ENCODE data around the gene PKLR. TPM values are rescaled to one million over a fixed set of nuclear protein-coding genes. Genes with fewer than 3 reads are reported as not detected.

The PKLR gene
- total and polyA plus RNA-seq, 4 donors, result 10.4 to 56.1 (median 40.6) TPM

DNA sequence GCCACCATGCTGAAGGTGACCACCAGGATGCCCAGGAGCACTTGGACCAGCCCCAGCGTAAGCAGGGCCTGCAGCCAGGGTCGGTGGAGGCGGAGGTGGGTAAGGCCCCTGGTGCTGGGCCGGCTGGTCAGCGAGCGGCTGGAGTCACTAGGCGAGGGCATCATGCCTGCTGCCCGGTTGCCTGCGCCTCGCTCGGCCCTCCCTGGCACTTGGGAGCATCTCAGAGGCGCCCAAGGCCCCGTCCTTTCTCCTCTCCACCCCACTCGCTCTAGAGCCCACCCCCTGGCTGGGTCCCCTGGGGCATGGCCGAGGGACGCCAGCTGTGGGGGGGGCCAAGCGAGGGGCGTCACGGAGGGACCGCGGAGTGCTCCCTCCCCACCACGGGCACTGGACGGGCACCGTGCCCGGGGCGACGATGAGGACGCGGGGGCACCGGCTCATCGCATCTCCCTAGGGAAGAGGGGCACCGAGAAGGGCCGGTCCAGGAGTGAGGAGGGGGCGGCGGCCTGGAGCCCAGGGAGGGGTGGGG is 46.5 kb downstream of the PKLR start:
- H3K27ac ChIP-seq (ENCODE audit: low read depth in 1 of 2, low read length in 2 of 2), result peak overlapping the region; percentile 82
- peaks cover 0 to 10% (median 2%) of the 10 kb centered on the region in 4 donors for H3K36me3 ChIP-seq (ENCODE audit: control insufficient read depth in 4 of 4, insufficient read depth in 3 of 4, low read depth in 1 of 4, low read length in 3 of 4)
- no peak for DNase-seq (ENCODE audit: low spot score)
- H3K9me3 ChIP-seq (ENCODE audit: control insufficient read depth in 4 of 4, low read length in 3 of 4), result no peaks in the 10 kb centered on the region
- H3K9ac ChIP-seq (ENCODE audit: low read depth in 1 of 2, low read length in 2 of 2), result no peak overlapping the region
- H3K4me3 ChIP-seq (ENCODE audit: low read depth in 1 of 3, low read length in 3 of 3), result peak overlapping the region; percentile 64 to 84 (median 65)
- 13% methylated on average over 35 of the region's 35 CpGs for WGBS
- TF ChIP-seq REST (IDR thresholded peaks at IDR 0.05), result no peak
- H3K4me1 ChIP-seq (ENCODE audit: control insufficient read depth in 4 of 4, insufficient read depth in 4 of 4, low read length in 3 of 4), result peaks cover 2 to 36% (median 23%) of the 10 kb centered on the region in 4 donors
- H3K27me3 ChIP-seq (ENCODE audit: control insufficient read depth in 4 of 4, insufficient read depth in 4 of 4, low read length in 3 of 4), result no peaks in the 10 kb centered on the region

GRCh38 chr1:155254228-155254713 is 47.0 kb downstream of the PKLR start:
- Histone ChIP-seq H3K9me3 (ENCODE audit: control insufficient read depth in 4 of 4, low read length in 3 of 4) (no peaks in the 10 kb centered on the region), H3K27me3 (ENCODE audit: control insufficient read depth in 4 of 4, insufficient read depth in 4 of 4, low read length in 3 of 4) (no peaks in the 10 kb centered on the region), H3K9ac (ENCODE audit: low read depth in 1 of 2, low read length in 2 of 2) (peak overlapping the region in 1 of 2 donors; percentile 36), H3K4me1 (ENCODE audit: control insufficient read depth in 4 of 4, insufficient read depth in 4 of 4, low read length in 3 of 4) (peaks cover 2 to 36% (median 23%) of the 10 kb centered on the region in 4 donors), H3K36me3 (ENCODE audit: control insufficient read depth in 4 of 4, insufficient read depth in 3 of 4, low read depth in 1 of 4, low read length in 3 of 4) (peaks cover 0 to 10% (median 2%) of the 10 kb centered on the region in 4 donors), H3K4me3 (ENCODE audit: low read depth in 1 of 3, low read length in 3 of 3) (peak overlapping the region in 1 of 3 donors; percentile 84), H3K27ac (ENCODE audit: low read depth in 1 of 2, low read length in 2 of 2) (no peak overlapping the region)
- WGBS, result 68% methylated on average over 12 of the region's 12 CpGs
- no peak for DNase-seq (ENCODE audit: low spot score)
- TF ChIP-seq RXRA (IDR thresholded peaks at IDR 0.05) (no peak), RAD21 (IDR thresholded peaks at IDR 0.05) (no peak), REST (IDR thresholded peaks at IDR 0.05) (no peak), FOXA2 (IDR thresholded peaks at IDR 0.05) (no peak), TAF1 (conservative IDR thresholded peaks at IDR 0.05) (no peak), NR2F2 (IDR thresholded peaks at IDR 0.05) (no peak)

DNA sequence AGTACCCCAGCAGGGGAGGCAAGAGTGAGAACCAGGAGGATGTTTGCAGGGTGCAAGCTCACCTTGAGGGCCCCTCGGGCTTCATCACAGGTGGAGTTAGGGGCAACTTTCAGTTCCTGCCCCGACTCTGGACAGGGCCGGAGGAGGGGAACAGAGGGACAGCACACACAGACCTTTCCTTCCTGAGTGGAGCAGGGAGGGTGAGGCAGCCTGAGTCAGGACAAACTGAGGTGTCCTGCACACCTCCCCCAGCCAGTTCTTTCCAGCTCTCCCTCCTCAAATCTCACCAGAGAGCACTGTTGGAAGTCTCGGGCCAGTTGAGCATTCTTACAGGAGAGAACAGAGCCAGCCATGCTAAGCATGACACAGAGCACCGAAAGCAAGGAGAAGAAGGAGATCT is 47.4 kb downstream of the PKLR start:
- H3K36me3 ChIP-seq (ENCODE audit: control insufficient read depth in 4 of 4, insufficient read depth in 3 of 4, low read depth in 1 of 4, low read length in 3 of 4), result peaks cover 0 to 10% (median 2%) of the 10 kb centered on the region in 4 donors
- no peaks in the 10 kb centered on the region for H3K9me3 ChIP-seq (ENCODE audit: control insufficient read depth in 4 of 4, low read length in 3 of 4)
- no peak overlapping the region for H3K4me3 ChIP-seq (ENCODE audit: low read depth in 1 of 3, low read length in 3 of 3)
- H3K27me3 ChIP-seq (ENCODE audit: control insufficient read depth in 4 of 4, insufficient read depth in 4 of 4, low read length in 3 of 4), result no peaks in the 10 kb centered on the region
- 86% methylated on average over 5 of the region's 5 CpGs for WGBS
- no peak for DNase-seq (ENCODE audit: low spot score)
- H3K4me1 ChIP-seq (ENCODE audit: control insufficient read depth in 4 of 4, insufficient read depth in 4 of 4, low read length in 3 of 4), result peaks cover 2 to 36% (median 23%) of the 10 kb centered on the region in 4 donors
- TF ChIP-seq, protein P1, sequence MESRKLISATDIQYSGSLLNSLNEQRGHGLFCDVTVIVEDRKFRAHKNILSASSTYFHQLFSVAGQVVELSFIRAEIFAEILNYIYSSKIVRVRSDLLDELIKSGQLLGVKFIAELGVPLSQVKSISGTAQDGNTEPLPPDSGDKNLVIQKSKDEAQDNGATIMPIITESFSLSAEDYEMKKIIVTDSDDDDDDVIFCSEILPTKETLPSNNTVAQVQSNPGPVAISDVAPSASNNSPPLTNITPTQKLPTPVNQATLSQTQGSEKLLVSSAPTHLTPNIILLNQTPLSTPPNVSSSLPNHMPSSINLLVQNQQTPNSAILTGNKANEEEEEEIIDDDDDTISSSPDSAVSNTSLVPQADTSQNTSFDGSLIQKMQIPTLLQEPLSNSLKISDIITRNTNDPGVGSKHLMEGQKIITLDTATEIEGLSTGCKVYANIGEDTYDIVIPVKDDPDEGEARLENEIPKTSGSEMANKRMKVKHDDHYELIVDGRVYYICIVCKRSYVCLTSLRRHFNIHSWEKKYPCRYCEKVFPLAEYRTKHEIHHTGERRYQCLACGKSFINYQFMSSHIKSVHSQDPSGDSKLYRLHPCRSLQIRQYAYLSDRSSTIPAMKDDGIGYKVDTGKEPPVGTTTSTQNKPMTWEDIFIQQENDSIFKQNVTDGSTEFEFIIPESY (IDR thresholded peaks at IDR 0.05), result no peak
- no peak for TF ChIP-seq SP1 (IDR thresholded peaks at IDR 0.05)
- no peak for TF ChIP-seq ATF3 (IDR thresholded peaks at IDR 0.05)
- TF ChIP-seq, protein P2, sequence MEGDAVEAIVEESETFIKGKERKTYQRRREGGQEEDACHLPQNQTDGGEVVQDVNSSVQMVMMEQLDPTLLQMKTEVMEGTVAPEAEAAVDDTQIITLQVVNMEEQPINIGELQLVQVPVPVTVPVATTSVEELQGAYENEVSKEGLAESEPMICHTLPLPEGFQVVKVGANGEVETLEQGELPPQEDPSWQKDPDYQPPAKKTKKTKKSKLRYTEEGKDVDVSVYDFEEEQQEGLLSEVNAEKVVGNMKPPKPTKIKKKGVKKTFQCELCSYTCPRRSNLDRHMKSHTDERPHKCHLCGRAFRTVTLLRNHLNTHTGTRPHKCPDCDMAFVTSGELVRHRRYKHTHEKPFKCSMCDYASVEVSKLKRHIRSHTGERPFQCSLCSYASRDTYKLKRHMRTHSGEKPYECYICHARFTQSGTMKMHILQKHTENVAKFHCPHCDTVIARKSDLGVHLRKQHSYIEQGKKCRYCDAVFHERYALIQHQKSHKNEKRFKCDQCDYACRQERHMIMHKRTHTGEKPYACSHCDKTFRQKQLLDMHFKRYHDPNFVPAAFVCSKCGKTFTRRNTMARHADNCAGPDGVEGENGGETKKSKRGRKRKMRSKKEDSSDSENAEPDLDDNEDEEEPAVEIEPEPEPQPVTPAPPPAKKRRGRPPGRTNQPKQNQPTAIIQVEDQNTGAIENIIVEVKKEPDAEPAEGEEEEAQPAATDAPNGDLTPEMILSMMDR (IDR thresholded peaks at IDR 0.05; ENCODE audit: low read depth, low read length, missing input control), result no peak
- no peak for TF ChIP-seq YY1 (IDR thresholded peaks at IDR 0.05)
- H3K9ac ChIP-seq (ENCODE audit: low read depth in 1 of 2, low read length in 2 of 2), result peak overlapping the region in 1 of 2 donors; percentile 36
- H3K27ac ChIP-seq (ENCODE audit: low read depth in 1 of 2, low read length in 2 of 2), result no peak overlapping the region
